Transverse colon (tissue), 4 donors: ENCODE results near the gene AK4. TPM values are rescaled to one million over a fixed set of nuclear protein-coding genes. Genes with fewer than 3 reads are reported as not detected.

Experiments used
- DNase-seq: peaks from one replicate; pipeline ENCODE4 v3.0.0-alpha.2; 2019
- H3K27ac ChIP-seq, 4 donors: fragments of 200-600 bp; sonication (generic); 2 replicates each; pipeline ENCODE4 v1.5.1; 2016 to 2018; ENCODE audit warnings: inconsistent platforms in 4 of 4
- H3K27me3 ChIP-seq: fragments of 200-600 bp; sonication (generic); 2 replicates; pipeline ENCODE4 v1.5.1; 2017; ENCODE audit warnings: inconsistent platforms
- H3K36me3 ChIP-seq, 4 donors: fragments of 200-600 bp; sonication (generic); 2 replicates each; pipeline ENCODE4 v1.5.1; 2017 to 2019; ENCODE audit warnings: inconsistent platforms in 4 of 4
- H3K4me1 ChIP-seq, 4 donors: fragments of 200-600 bp; sonication (generic); 2 replicates each; pipeline ENCODE4 v1.5.1; 2017 to 2020; ENCODE audit warnings: inconsistent platforms in 4 of 4
- H3K4me3 ChIP-seq, 4 donors: fragments of 200-600 bp; sonication (generic); 1 replicate in 1 of 4; 2 replicates in 3 of 4; pipeline versions ENCODE4 v1.5.1 to v1.6.1; 2017 to 2019; ENCODE audit warnings: inconsistent platforms in 4 of 4
- H3K9me3 ChIP-seq, 2 donors: fragments of 200-600 bp; sonication (generic); 2 replicates each; pipeline ENCODE4 v1.5.1; 2017 to 2019; ENCODE audit warnings: inconsistent platforms in 2 of 2
- CTCF ChIP-seq, 5 experiments: fragments of 200-600 bp in 3 of 5; fragments of 450-650 bp in 2 of 5; sonication (generic) in 3 of 5; IDR thresholded peaks; 1 replicate in 2 of 5; 2 replicates in 3 of 5; pipeline ENCODE4 v1.5.1; 2016 to 2017; ENCODE audit warnings: antibody characterized with exemption in 5 of 5, inconsistent platforms in 3 of 5, mild to moderate bottlenecking in 2 of 5, moderate library complexity in 1 of 5
- EP300 ChIP-seq: sonication (generic); formaldehyde crosslinking; IDR thresholded peaks from one replicate; pipeline ENCODE4 v1.6.1; 2017; ENCODE audit warnings: antibody characterized with exemption, low read depth
- POLR2A ChIP-seq: fragments of 450-650 bp; IDR thresholded peaks from one replicate; pipeline ENCODE4 v1.6.1; 2016; ENCODE audit warnings: antibody characterized with exemption, mild to moderate bottlenecking, moderate library complexity
- POLR2AphosphoS5 ChIP-seq, 3 donors: sonication (generic); formaldehyde crosslinking; IDR thresholded peaks; one replicate each; pipeline ENCODE4 v1.6.1; 2016; ENCODE audit warnings: antibody characterized with exemption in 3 of 3
- WGBS, 2 donors: methylation state at CpG; one replicate each; pipeline ENCODE4 v1.1.5; 2018; ENCODE audit warnings: low coverage in 1 of 2; 5-methylcytosine and 5-hydroxymethylcytosine counted together
- in situ Hi-C, 4 donors: fragments of 200-750 bp; cut with MboI; loops; one replicate each; pipeline versions ENCODE4 v1.15.0 to v1.15.1; 2017; ENCODE audit warnings: low sequenced_read_pairs in 3 of 4, low pct_ligation_motif_present in 1 of 4, low pct_unique_long_range_greater_than_20kb in 1 of 4
- intact Hi-C: fragments of 100-400 bp; cut with DNase I; formaldehyde crosslinking; loops from one replicate; pipeline ENCODE4 v1.15.1; 2023; ENCODE audit warnings: low total_unique reads
- small RNA-seq, 4 donors: library from RNA; depleted of rRNA; stranded (forward); fragments of <200 nt; gene quantifications; one replicate each; pipeline ENCODE3, GENCODE V24; 2016
- total RNA-seq, 4 donors: library from RNA; depleted of rRNA; stranded (reverse); fragments of >200 nt; gene quantifications; one replicate each; pipeline ENCODE4 v1.1.0, GENCODE V29; 2016

The AK4 gene
- total RNA-seq, 4 donors from 2014 or later = 12.0 to 42.8 (median 36.1) TPM

GRCh38 chr1:65276197-65276939, 128.4 kb downstream of the AK4 start:
- in situ Hi-C loops = no loop called here
- Histone ChIP-seq H3K36me3 (no peaks in the 10 kb centered on the region), H3K4me3 (no peak overlapping the region), H3K9me3 (no peaks in the 10 kb centered on the region), H3K4me1 (no peaks in the 10 kb centered on the region), H3K27me3 (no peaks in the 10 kb centered on the region), H3K27ac (no peak overlapping the region)
- no peak for DNase-seq
- TF ChIP-seq POLR2A (no peak), EP300 (no peak)
- intact Hi-C loops = no loop called here
- WGBS, 2 donors = 68% methylated on average over 1 of the region's 1 CpG; no CpG with 5 or more reads in 1 of the 2 donors

- Histone ChIP-seq H3K9me3 (no peaks in the 10 kb centered on the region), H3K27me3 (peaks cover 4% of the 10 kb centered on the region), H3K4me1 (no peaks in the 10 kb centered on the region), H3K4me3 (no peak overlapping the region), H3K27ac (no peak overlapping the region), H3K36me3 (no peaks in the 10 kb centered on the region)
- TF ChIP-seq CTCF (IDR thresholded peaks at IDR 0.05) = no peak
- no peak for TF ChIP-seq POLR2AphosphoS5 (IDR thresholded peaks at IDR 0.05)
- TF ChIP-seq POLR2A = no peak
- no peak for TF ChIP-seq EP300
- no peak for DNase-seq
- in situ Hi-C loops (no loop called here), intact Hi-C loops (no loop called here)
- WGBS, 2 donors = 58 to 65% methylated on average over 10 of the region's 10 CpGs
Measured at GRCh38 chr1:65277605-65278347, 129.8 kb downstream of the AK4 start.

- intact Hi-C loops = no loop called here
- 60 to 64% methylated on average over 3 to 5 of the region's 5 CpGs for WGBS, 2 donors
- Histone ChIP-seq H3K27me3 (peaks cover 4% of the 10 kb centered on the region), H3K36me3 (no peaks in the 10 kb centered on the region), H3K4me3 (no peak overlapping the region), H3K9me3 (no peaks in the 10 kb centered on the region), H3K27ac (no peak overlapping the region), H3K4me1 (no peaks in the 10 kb centered on the region)
- no peak for DNase-seq
- TF ChIP-seq CTCF (IDR thresholded peaks at IDR 0.05) (no peak), POLR2AphosphoS5 (IDR thresholded peaks at IDR 0.05) (no peak), POLR2A (no peak), EP300 (no peak)
- in situ Hi-C loops = no loop called here
Measured at GRCh38 chr1:65278376-65279069, 130.5 kb downstream of the AK4 start.

- intact Hi-C loops (no loop called here), in situ Hi-C loops (no loop called here)
- TF ChIP-seq POLR2A = no peak
- Histone ChIP-seq H3K9me3 (no peaks in the 10 kb centered on the region), H3K36me3 (no peaks in the 10 kb centered on the region), H3K27ac (no peak overlapping the region), H3K4me3 (no peak overlapping the region), H3K27me3 (peaks cover 4% of the 10 kb centered on the region), H3K4me1 (no peaks in the 10 kb centered on the region)
- WGBS, 2 donors = 60 to 65% methylated on average over 5 of the region's 5 CpGs
- no peak for DNase-seq
Measured at GRCh38 chr1:65279070-65279779, 131.2 kb downstream of the AK4 start.

Small RNA genes within 50 kb of the gene (small RNA-seq; reads per million reads assigned to genes)
- 0 reads per million in 4 donors for gene RPS29P7

Other genes starting within 250 kb of the AK4 start
- 100 to 1,000 TPM in 3 of 4 donors, 10 to 100 TPM in 1; 52.9 to 169 (median 126) TPM for gene JAK1, start 181.7 kb upstream of the AK4 start, total RNA-seq
- gene DNAJC6, start 161.3 kb downstream of the AK4 start, total RNA-seq = 1 to 10 TPM in 3 of 4 donors, under 1 TPM in 1; 0.40 to 2.7 (median 1.7) TPM